Fibroblast of lung (primary cell): ENCODE results near the gene KATNBL1. TPM values are rescaled to one million over a fixed set of nuclear protein-coding genes. Genes with fewer than 3 reads are reported as not detected.

ENCODE experiments used
- DNase-seq, 2 donors: peaks; one replicate each; pipeline versions ENCODE4 v3.0.0 to v3.0.0-alpha.2; 2010; ENCODE audit warnings: low read depth in 2 of 2
- H2AFZ ChIP-seq: 2 replicates; pipeline ENCODE4 v1.5.1; 2012; ENCODE audit warnings: low read length, control low read depth, inconsistent platforms
- H3K27ac ChIP-seq: 2 replicates; pipeline ENCODE4 v1.5.1; 2011; ENCODE audit warnings: low read length, control low read depth; ENCODE audit not compliant: insufficient read depth
- H3K27me3 ChIP-seq: 2 replicates; pipeline ENCODE4 v1.5.1; 2011; ENCODE audit warnings: mild to moderate bottlenecking, low read length; ENCODE audit not compliant: control insufficient read depth, insufficient read depth
- H3K36me3 ChIP-seq: 2 replicates; pipeline ENCODE4 v1.5.1; 2011; ENCODE audit warnings: low read length; ENCODE audit not compliant: control insufficient read depth, insufficient read depth
- H3K4me1 ChIP-seq: 2 replicates; pipeline ENCODE4 v1.5.1; 2011; ENCODE audit warnings: low read length; ENCODE audit not compliant: control insufficient read depth, insufficient read depth; ENCODE audit errors: extremely low read depth
- H3K4me2 ChIP-seq: 2 replicates; pipeline ENCODE4 v1.5.1; 2011; ENCODE audit warnings: low read length, control low read depth; ENCODE audit not compliant: insufficient read depth; ENCODE audit errors: extremely low read depth
- H3K4me3 ChIP-seq, 4 experiments: fragments of 200-600 bp in 1 of 4; sonication (generic) in 1 of 4; replicated peaks in 1 of 4; 2 replicates each; pipeline ENCODE4 v1.5.1; 2011 to 2016; ENCODE audit warnings: low read length in 4 of 4, low read depth in 3 of 4, mild to moderate bottlenecking in 3 of 4, control low read depth in 2 of 4, inconsistent platforms in 1 of 4, mixed read lengths in 1 of 4; ENCODE audit not compliant: insufficient read depth in 1 of 4; ENCODE audit errors: control extremely low read depth in 1 of 4
- H3K79me2 ChIP-seq: 2 replicates; pipeline ENCODE4 v1.5.1; 2012; ENCODE audit warnings: mild to moderate bottlenecking, low read length, inconsistent platforms; ENCODE audit not compliant: control insufficient read depth, insufficient read depth
- H3K9ac ChIP-seq: 2 replicates; pipeline ENCODE4 v1.5.1; 2011; ENCODE audit warnings: mild to moderate bottlenecking, low read length, control low read depth; ENCODE audit not compliant: insufficient read depth
- H3K9me3 ChIP-seq: 2 replicates; pipeline ENCODE4 v1.5.1; 2012; ENCODE audit warnings: low read depth, low read length; ENCODE audit not compliant: control insufficient read depth, insufficient read depth
- H4K20me1 ChIP-seq: 2 replicates; pipeline ENCODE4 v1.5.1; 2011; ENCODE audit warnings: low read length; ENCODE audit not compliant: control insufficient read depth, insufficient read depth; ENCODE audit errors: extremely low read depth
- CTCF ChIP-seq, 2 donors: IDR thresholded peaks in 1 of 2; conservative IDR thresholded peaks in 1 of 2; 1 replicate in 1 of 2; 2 replicates in 1 of 2; pipeline ENCODE4 v1.5.1; 2011 to 2012; ENCODE audit warnings: low read length in 2 of 2, control low read depth in 1 of 2, inconsistent platforms in 1 of 2, low read depth in 1 of 2, mild to moderate bottlenecking in 1 of 2
- EZH2 ChIP-seq: IDR thresholded peaks from 2 replicates; pipeline ENCODE4 v1.5.1; 2012; ENCODE audit warnings: low read length, control low read depth, mild to moderate bottlenecking; ENCODE audit errors: missing control alignments
- polyA plus RNA-seq, 2 donors: library from polyadenylated mRNA; depleted of rRNA in 1 of 2; stranded (reverse) in 1 of 2; unstranded in 1 of 2; fragments of >200 nt; gene quantifications; 2 replicates each; pipeline ENCODE4 v1.2.1, GENCODE V29; 2011 to 2012; ENCODE audit warnings: missing spikeins in 1 of 2
- total RNA-seq: library from RNA; depleted of rRNA; stranded (reverse); fragments of >200 nt; gene quantifications from 2 replicates; pipeline ENCODE4 v1.2.1, GENCODE V29; 2014

Gene KATNBL1
- total and polyA plus RNA-seq, 2 donors (not counting 1 experiment from before 2014, with no cell fraction given) = 26.4 to 35.0 TPM

DNA sequence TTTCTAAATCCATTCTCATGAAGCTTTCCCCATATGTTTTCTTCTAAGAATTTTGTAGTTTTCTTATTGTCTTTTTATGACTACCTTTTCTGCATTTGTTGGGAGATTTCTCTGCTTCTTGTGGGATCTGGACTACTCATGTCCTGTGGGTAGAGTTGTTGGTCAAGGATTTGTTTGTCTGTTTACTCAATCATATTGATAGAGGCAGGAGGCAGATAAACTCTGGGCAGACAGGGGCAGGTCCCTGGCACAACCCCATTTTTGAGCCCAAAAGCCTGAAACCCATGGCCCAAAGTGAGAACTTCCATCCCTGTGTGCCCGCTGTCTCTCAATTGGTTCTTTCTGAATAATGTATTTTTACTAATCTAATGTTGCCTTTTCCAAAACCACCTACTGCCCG, 95.7 kb downstream of the KATNBL1 start:
- TF ChIP-seq EZH2 (no peak), CTCF (conservative IDR thresholded peaks at IDR 0.05 in 1 of 2, IDR thresholded peaks at IDR 0.05 in 1 of 2; ENCODE audit: low read depth in 1 of 2, low read length in 2 of 2) (no peak)
- no peaks in the 10 kb centered on the region for H3K4me1 ChIP-seq
- no peaks in the 10 kb centered on the region for H3K27me3 ChIP-seq
- no peak for DNase-seq
- no peak overlapping the region for H3K4me2 ChIP-seq
- H3K4me3 ChIP-seq = no peak overlapping the region
- H3K27ac ChIP-seq = no peak overlapping the region
- H3K79me2 ChIP-seq = no peaks in the 10 kb centered on the region
- H2AFZ ChIP-seq = no peak overlapping the region
- no peaks in the 10 kb centered on the region for H3K36me3 ChIP-seq
- no peaks in the 10 kb centered on the region for H3K9me3 ChIP-seq
- H3K9ac ChIP-seq = no peak overlapping the region
- H4K20me1 ChIP-seq = no peaks in the 10 kb centered on the region

GRCh38 chr15:34111488-34111887, 98.4 kb downstream of the KATNBL1 start:
- H2AFZ ChIP-seq = peak overlapping the region; percentile 49
- no peak overlapping the region for H3K9ac ChIP-seq
- H3K27ac ChIP-seq = no peak overlapping the region
- no peak overlapping the region for H3K4me2 ChIP-seq
- TF ChIP-seq EZH2 = no peak
- TF ChIP-seq CTCF (conservative IDR thresholded peaks at IDR 0.05 in 1 of 2, IDR thresholded peaks at IDR 0.05 in 1 of 2; ENCODE audit: low read depth in 1 of 2, low read length in 2 of 2) = no peak
- no peaks in the 10 kb centered on the region for H3K36me3 ChIP-seq
- no peaks in the 10 kb centered on the region for H4K20me1 ChIP-seq
- DNase-seq = no peak
- no peaks in the 10 kb centered on the region for H3K9me3 ChIP-seq
- no peak overlapping the region for H3K4me3 ChIP-seq
- no peaks in the 10 kb centered on the region for H3K4me1 ChIP-seq
- no peaks in the 10 kb centered on the region for H3K79me2 ChIP-seq
- no peaks in the 10 kb centered on the region for H3K27me3 ChIP-seq

DNA sequence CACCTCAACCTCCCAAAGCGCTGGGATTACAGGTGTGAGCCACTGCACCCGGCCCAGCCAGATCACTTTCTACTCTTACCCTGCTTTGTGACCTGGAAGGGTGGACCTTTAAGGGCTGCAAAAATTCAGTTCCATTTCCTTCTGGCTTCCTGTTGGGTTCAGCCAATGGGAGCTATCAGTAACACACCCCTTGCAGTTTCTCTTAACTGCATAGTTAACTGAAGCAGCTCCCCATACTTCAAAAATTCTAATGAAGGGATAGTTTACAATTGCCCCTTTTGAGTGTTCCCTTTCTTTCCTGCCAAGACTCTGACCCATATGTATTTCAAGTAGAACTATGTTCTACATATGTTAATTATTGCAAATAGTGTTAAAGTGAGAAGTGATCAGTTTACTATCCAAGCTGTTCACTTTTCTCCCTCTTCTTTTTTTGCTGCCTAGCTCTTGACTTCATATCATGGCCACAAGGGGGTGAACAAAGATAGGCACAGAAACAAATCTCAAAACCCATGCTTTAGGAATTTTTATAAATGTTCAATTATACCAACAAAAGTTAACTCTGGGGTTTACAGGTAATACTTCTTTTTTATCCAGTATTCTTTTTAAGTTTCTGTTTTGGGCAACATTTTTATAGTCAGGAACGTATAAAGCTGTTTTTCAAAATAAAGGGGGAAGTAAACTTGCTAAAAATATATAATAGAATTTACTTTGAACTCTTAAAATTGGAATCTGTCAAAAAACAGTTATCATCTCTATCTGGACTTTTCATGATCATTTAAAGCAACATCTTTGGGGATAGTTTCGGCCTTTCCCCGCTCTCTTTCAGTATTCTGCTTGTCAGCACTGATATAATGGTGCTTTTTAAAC, 99.9 kb downstream of the KATNBL1 start:
- peak; percentile 33 to 67 for DNase-seq
- Histone ChIP-seq H4K20me1 (no peaks in the 10 kb centered on the region), H3K79me2 (no peaks in the 10 kb centered on the region), H3K4me2 (no peak overlapping the region), H3K4me1 (no peaks in the 10 kb centered on the region), H3K27me3 (no peaks in the 10 kb centered on the region), H3K9me3 (no peaks in the 10 kb centered on the region), H3K36me3 (no peaks in the 10 kb centered on the region), H3K4me3 (no peak overlapping the region), H2AFZ (no peak overlapping the region), H3K27ac (no peak overlapping the region), H3K9ac (no peak overlapping the region)
- TF ChIP-seq EZH2 = no peak
- TF ChIP-seq CTCF (conservative IDR thresholded peaks at IDR 0.05 in 1 of 2, IDR thresholded peaks at IDR 0.05 in 1 of 2; ENCODE audit: low read depth in 1 of 2, low read length in 2 of 2) = peak; percentile 66 to 82
